HG02852 (cell line): ENCODE results near the gene CELF3.

Experiments
- ATAC-seq: cut with Tn5 transposase; IDR thresholded peaks from one replicate; pipeline ENCODE4 v1.9.1; 2021; ENCODE audit warnings: mild to moderate bottlenecking, moderate library complexity; ENCODE audit not compliant: unreplicated experiment

CELF3 gene

GRCh38 chr1:151720974-151721787, 4.6 kb upstream of the CELF3 start, which contains the start of gene RIIAD1:
Gene RIIAD1, plus strand, starts transcription at chr1:151721522. Its CDS starts 15 bp downstream, at chr1:151721537.
- no peak for ATAC-seq

- ATAC-seq: no peak
These were observed 4.0 kb upstream of the CELF3 start for GRCh38 chr1:151720554-151720953.

- no peak for ATAC-seq
These were observed 3.5 kb upstream of the CELF3 start for GRCh38 chr1:151720125-151720524.

- no peak for ATAC-seq
These were observed 2.1 kb upstream of the CELF3 start for GRCh38 chr1:151718666-151719065.

- ATAC-seq: no peak
These were observed 1.4 kb upstream of the CELF3 start for GRCh38 chr1:151718011-151718431.

GRCh38 chr1:151716405-151716762, 219 bp downstream of the CELF3 start:
- ATAC-seq: no peak

GRCh38 chr1:151715726-151716404, 738 bp downstream of the CELF3 start:
- ATAC-seq: no peak

GRCh38 chr1:151714820-151715725, 1.5 kb downstream of the CELF3 start:
- no peak for ATAC-seq

- ATAC-seq: no peak
These were observed 2.7 kb downstream of the CELF3 start for GRCh38 chr1:151713874-151714273.

- ATAC-seq: no peak
These were observed 3.6 kb downstream of the CELF3 start for GRCh38 chr1:151713044-151713443.

- ATAC-seq: no peak
These were observed 4.7 kb downstream of the CELF3 start for GRCh38 chr1:151711951-151712350.

GRCh38 chr1:151711044-151711800, 5.4 kb downstream of the CELF3 start:
- no peak for ATAC-seq

GRCh38 chr1:151710187-151710840, 6.3 kb downstream of the CELF3 start:
- no peak for ATAC-seq

- no peak for ATAC-seq
These were observed 7.7 kb downstream of the CELF3 start for GRCh38 chr1:151708891-151709290.

GRCh38 chr1:151707541-151708065, 9.0 kb downstream of the CELF3 start:
- ATAC-seq: no peak

GRCh38 chr1:151706464-151707415, 9.9 kb downstream of the CELF3 start:
- no peak for ATAC-seq

- ATAC-seq: no peak
These were observed 10.7 kb downstream of the CELF3 start for GRCh38 chr1:151705753-151706463.

- no peak for ATAC-seq
These were observed 11.5 kb downstream of the CELF3 start for GRCh38 chr1:151705146-151705545.
